ENCODE data around the gene C19orf85.
"Not testable (repeated sequence)": the region's sequence is repeated elsewhere in the genome, so short reads cannot be mapped to it uniquely, and the experiment has no call there.

C19orf85 gene

DNA sequence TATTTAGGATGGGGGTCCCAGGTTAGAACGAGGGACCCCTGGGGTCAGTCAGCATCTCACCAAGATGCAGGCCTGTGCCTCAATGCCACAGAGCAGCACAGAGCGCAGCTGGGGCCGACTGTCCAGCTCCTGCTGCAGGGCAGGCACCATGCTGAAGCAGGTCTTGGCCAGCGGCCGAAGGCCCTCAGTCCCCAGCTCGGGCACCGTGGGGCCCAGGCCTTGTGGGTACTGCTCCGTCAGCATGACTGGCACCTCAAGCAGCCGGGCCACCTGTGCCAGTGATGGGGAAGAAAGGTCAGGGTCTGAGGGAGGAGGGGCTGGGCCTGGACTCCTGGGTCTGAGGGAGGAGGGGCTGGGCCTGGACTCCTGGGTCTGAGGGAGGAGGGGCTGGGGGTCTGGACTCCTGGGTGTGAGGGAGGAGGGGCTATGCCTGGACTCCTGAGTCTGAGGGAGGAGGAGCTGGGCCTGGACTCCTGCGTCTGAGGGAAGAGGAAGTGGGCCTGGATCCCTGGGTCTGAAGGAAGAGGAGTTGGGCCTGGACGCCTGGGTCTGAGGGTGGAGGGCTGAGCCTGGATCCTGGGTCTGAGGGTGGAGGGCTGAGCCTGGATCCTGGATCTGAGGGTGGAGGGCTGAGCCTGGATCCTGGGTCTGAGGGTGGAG lies 8.8 kb downstream of the C19orf85 start:
- DNase-seq: no peak

GRCh38 chr19:55454787-55455243 lies 9.7 kb downstream of the C19orf85 start:
- DNase-seq: peak; percentile 52

DNA sequence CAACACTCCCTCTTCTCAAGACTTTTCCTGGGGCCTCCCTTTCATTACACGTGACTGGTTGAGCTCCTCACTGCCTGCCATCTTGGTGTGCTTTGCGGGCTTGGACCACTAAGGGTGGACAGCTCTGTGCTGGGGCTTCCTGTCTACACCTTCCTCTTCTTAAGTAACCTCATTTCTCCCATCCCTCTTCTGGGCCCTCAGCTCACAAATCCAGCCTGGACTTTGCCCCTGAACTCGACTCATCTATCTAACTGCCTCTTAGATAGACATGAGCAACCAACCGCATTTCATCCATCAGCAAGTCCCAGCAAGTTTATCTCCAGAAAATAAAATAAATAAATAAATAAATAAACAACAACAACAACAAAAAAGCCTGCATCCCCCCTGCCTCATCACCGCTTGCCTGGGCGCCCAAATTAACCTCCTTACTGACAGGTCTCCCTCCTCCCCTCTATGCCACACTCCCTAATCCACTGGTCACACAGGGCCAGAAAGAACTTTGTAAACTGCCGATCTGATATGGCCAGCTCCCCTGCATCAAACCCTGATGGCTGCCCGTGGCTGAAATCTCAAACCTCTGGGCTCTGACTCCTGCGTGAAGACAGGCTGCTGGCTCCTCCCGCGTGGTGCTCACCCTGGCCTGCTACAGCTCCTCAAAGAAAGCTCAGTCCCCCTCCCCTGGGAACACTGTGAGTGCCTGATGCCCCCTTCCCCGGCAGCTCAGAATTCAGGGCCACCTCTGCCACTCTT lies 10.9 kb downstream of the C19orf85 start:
- no peak for DNase-seq

- peak; percentile 57 for DNase-seq
Observed at GRCh38 chr19:55452749-55453346, 11.7 kb downstream of the C19orf85 start.

DNA sequence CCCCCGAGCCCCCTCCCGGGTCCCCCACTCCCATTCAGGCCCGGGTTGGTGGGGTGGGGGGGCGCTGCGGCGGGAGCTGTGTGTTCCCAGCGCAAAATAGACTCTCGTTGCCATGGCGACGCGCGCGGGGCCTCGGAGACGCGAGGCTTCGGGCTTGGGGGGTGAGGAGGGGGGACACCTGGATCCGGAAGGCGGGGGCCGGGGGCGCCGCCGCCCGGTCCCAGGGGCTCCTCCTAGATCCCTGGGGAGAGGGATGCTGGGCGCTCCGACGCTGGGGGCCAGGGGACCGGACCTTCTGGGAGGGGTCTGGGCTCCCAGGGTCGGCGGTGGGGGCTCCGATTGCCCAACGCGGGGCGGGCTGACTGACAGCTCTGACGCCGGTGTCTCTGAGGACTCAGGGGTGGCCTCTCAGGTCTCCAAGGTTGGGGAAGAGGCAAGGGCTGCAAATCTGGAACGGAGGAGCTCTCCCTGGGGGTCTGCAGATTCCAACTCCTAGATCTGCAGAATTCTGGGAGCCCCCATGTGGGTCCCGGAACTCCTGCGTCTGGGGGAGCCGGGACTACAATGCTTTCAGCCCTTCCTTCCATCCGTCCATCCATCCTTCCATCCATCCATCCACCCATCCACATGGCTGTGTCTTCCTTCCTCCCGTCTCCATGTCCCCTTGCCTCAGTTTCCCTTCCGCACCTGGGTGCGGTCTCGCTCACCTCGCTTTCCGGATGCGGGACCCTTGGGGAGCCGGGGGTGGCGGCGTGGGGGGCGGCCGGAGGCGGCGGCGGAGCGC lies 12.4 kb downstream of the C19orf85 start:
- peak; percentile 47 for DNase-seq

- DNase-seq: peak; percentile 29
Observed at GRCh38 chr19:55451163-55451964, 13.2 kb downstream of the C19orf85 start.

DNA sequence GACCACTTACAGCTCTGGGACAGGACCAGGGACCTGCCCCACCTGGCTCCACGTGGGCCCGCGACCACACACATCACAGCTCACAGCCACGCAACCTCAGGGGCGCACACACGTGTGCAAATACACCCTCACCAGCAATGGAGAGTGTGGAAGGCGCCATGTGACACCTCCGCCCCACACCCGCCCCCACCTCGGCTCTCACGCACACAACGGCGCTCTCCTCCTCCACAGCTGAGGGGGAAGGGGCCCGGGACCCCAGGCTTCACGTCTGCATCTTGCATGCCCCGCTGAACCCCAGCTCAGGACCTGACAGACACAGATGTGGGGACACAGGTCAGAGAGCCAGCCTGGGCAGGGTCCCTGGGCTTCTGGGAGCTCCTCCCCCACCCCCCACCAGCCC lies 15.1 kb downstream of the C19orf85 start:
- DNase-seq: no peak

DNA sequence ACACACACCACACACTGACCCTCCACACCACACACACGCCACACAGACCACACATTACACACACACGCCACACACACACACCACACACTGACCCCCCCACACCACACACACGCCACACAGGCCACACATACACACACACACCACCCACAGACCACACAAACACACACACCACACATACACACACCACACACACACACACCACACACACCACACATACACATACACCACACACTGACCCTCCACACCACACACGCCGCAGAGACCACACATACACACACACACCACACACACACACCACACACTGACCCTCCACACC lies 16.4 kb downstream of the C19orf85 start:
- not testable (repeated sequence) for DNase-seq

DNA sequence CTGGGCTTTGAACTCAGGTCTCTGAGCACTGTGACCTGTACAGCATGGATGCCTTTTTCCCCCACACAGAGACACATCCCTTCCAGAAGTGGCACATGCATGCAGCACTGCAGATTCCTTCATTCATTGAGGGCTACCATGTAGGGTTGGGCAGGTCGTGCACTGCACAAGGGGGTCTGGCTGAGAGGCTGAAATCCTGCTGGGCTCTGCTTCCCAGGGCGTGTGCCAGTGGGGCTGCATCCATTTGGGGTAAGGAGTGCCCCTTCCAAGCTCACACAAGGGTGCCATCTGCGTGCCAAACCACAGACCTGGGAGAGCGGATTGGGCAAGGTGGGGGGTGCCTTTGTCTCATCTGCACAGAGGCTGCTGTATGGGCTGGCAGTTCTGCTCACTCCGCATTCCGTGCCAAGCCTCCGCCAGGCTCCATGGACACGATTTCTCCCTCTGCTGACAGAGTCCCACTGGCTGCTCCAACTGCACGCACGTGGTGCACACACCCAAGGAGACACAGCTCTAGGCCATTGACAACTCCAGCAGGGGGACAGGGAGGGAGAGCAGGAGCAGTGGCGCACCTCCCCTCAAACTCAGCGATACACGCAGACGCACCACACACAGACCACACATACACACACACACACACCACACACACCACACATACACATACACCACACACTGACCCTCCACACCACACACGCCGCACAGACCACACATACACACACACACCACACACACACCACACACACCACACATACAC lies 17.0 kb downstream of the C19orf85 start:
- DNase-seq: no peak

DNA sequence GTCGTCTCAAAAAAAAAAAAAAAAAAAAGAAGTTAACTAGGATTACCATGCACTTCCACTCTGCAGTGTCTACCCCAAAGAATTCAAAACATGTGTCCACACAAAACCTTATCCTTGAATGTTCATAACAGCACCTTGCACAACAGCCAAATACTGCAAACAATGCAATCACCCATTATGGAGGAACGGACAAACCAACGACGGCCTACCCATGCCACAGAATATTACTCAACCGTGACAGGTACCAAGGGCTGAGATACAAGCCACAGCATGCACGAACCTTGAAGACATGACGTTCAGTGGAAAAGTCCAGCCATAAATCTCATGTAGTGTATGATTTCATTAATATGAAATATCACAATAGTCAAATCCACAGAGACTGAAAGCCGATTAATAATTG lies 18.5 kb downstream of the C19orf85 start:
- no peak for DNase-seq

DNA sequence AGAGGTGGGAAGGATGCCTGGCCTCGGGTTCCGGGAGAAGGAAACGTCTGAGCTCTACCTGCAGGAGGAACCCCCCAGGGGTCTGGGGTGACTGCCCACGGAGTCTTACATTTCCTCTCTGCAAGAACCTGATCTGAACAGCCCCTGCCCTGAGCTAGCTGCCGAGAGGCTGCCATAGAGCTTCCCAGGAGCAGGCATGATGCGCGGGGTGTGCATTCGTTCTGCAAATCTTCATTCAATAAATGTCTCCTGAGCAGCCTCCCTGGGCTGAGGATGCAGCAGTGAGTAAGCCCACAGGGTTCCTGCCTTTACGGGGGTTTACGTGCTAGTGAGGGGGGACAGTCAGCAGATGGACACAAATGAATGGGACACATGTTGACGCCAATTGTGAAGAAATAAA lies 19.9 kb downstream of the C19orf85 start:
- no peak for DNase-seq

- no peak for DNase-seq
Observed at GRCh38 chr19:55443824-55444480, 20.6 kb downstream of the C19orf85 start.

GRCh38 chr19:55443045-55443823 lies 21.3 kb downstream of the C19orf85 start, which contains the start of gene SHISA7:
SHISA7 (minus strand) TSS chr19:55443300; CDS start chr19:55442863, 437 bp downstream.
- no peak for DNase-seq

GRCh38 chr19:55442372-55442961 lies 22.1 kb downstream of the C19orf85 start:
- DNase-seq: no peak

DNA sequence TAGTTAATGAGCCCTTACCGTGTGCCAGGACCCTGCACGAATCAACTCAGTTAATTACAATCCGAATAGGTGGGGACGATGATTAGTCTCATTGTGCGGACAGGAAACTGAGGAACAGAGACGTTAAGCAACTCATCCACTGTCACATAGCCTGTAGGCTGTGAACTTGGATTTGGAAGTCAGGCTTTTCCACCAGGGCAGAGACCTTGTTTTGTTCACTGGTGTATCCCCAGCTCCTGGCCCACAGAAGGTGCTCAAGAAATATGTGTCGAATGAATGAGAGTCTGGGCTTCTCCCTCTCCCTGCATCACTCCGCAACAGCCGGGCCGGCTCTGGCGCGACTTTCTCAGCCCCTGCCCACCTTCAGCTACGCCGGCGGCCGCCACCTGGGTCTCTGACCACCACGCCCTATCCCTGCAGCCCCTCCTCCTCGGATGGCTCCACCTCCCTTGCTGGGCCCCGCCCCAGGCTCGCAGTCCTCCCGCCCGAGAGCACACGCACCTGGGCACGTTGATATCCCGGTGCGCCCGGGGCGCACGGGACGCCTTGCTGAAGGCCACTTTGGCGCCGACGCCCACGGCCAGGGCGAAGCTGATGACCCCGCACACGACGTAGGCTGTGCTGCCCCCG lies 22.7 kb downstream of the C19orf85 start:
- no peak for DNase-seq

- no peak for DNase-seq
Observed at GRCh38 chr19:55441319-55441691, 23.2 kb downstream of the C19orf85 start.

- DNase-seq: no peak
Observed at GRCh38 chr19:55440411-55441105, 24.0 kb downstream of the C19orf85 start.

- DNase-seq: no peak
Observed at GRCh38 chr19:55439052-55439451, 25.5 kb downstream of the C19orf85 start.

DNA sequence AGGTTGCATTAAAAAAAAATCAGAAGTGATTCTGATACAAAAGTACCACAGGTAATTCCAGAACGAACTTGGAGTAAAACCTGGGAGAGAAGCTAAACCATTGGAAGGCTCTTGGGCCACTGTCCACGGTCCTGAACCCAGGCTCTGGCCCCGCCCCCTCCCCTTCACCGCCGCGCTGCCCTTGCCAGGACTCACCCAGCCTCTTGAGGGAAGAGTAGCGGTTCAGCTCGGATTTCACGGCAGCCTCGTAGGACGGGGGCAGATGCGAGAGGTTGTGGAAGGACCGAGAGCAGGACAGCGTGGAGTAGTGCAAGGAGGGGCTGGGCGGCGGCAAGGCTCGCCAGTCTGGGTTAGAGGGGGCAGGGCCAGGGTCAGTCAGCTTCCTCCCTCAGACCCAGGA lies 27.1 kb downstream of the C19orf85 start:
- peak; percentile 17 for DNase-seq

Measured in CD4-positive, alpha-beta T cell treated with Interleukin-21 for 1 hour (primary cell).